Heart left ventricle (tissue), 16 donors: ENCODE data around the gene RNF121. TPM values are rescaled to one million over a fixed set of nuclear protein-coding genes. Genes with fewer than 3 reads are reported as not detected.

Source experiments
- ATAC-seq, 4 donors: fragments of 200-7000 bp; cut with Tn5 transposase; one replicate each; pipeline ENCODE4 v1.9.1; 2020 to 2022; ENCODE audit warnings: moderate library complexity in 4 of 4, mild to moderate bottlenecking in 3 of 4, moderate number of reproducible peaks in 1 of 4
- DNase-seq, 5 donors: peaks; one replicate each; pipeline ENCODE4 v3.0.0-alpha.2; 2020
- H3K27ac ChIP-seq, 12 donors: fragments of 200-600 bp; sonication (generic) in 4 of 12; one replicate each; pipeline versions ENCODE4 v1.5.0 to v1.8.0; 2016 to 2022; ENCODE audit warnings: mild to moderate bottlenecking in 2 of 12
- H3K27me3 ChIP-seq, 9 donors: fragments of 200-600 bp; sonication (generic) in 2 of 9; one replicate each; pipeline versions ENCODE4 v1.5.1 to v1.8.0; 2016 to 2022; ENCODE audit warnings: mild to moderate bottlenecking in 3 of 9
- H3K36me3 ChIP-seq, 9 donors: fragments of 200-600 bp; sonication (generic) in 2 of 9; one replicate each; pipeline versions ENCODE4 v1.5.0 to v1.8.0; 2018 to 2022; ENCODE audit warnings: mild to moderate bottlenecking in 2 of 9
- H3K4me1 ChIP-seq, 12 donors: fragments of 200-600 bp; sonication (generic) in 4 of 12; one replicate each; pipeline versions ENCODE4 v1.5.0 to v1.8.0; 2016 to 2022; ENCODE audit warnings: mild to moderate bottlenecking in 3 of 12
- H3K4me3 ChIP-seq, 12 donors: fragments of 200-600 bp; sonication (generic) in 4 of 12; one replicate each; pipeline versions ENCODE4 v1.5.0 to v1.8.0; 2017 to 2022; ENCODE audit warnings: mild to moderate bottlenecking in 9 of 12, moderate library complexity in 4 of 12
- H3K9me3 ChIP-seq, 12 donors: fragments of 200-600 bp; sonication (generic) in 4 of 12; one replicate each; pipeline versions ENCODE4 v1.5.0 to v1.8.0; 2016 to 2022; ENCODE audit warnings: mild to moderate bottlenecking in 1 of 12
- CTCF ChIP-seq, 12 donors: fragments of 200-600 bp; sonication (generic) in 4 of 12; IDR thresholded peaks; one replicate each; pipeline versions ENCODE4 v1.5.0 to v1.8.0; 2018 to 2022; ENCODE audit warnings: antibody characterized with exemption in 12 of 12, mild to moderate bottlenecking in 5 of 12
- POLR2A ChIP-seq, 2 donors: fragments of 450-650 bp; IDR thresholded peaks; one replicate each; pipeline ENCODE4 v1.6.1; 2017; ENCODE audit warnings: antibody characterized with exemption in 2 of 2, mild to moderate bottlenecking in 2 of 2, moderate library complexity in 2 of 2
- WGBS, 4 donors: extraction: QIAGEN DNeasy Blood & Tissue Kit in 2 of 4; methylation state at CpG; one replicate each; pipeline versions ENCODE4 v1.1.5 to v1.1.7; 2013 to 2018; 5-methylcytosine and 5-hydroxymethylcytosine counted together
- intact Hi-C, 10 donors: fragments of 100-400 bp; cut with DNase I; formaldehyde crosslinking; loops; one replicate each; pipeline versions ENCODE4 v1.11.1 to v1.14.2; 2022
- polyA plus RNA-seq, 2 donors: library from polyadenylated mRNA; stranded (reverse); fragments of 200-250 nt; gene quantifications; one replicate each; pipeline ENCODE4 v1.2.3, GENCODE V29; 2013
- total RNA-seq, 9 donors: library from RNA; depleted of rRNA in 2 of 9; stranded (reverse); fragments of >200 nt in 2 of 9; fragmentation: NEBNext Ultra II Directional in 3 of 9; extraction: Animal tissue kit (Norgen Biotek cat#: 25700) in 3 of 9; gene quantifications; one replicate each; pipeline versions ENCODE4 v1.1.0 to v1.2.4, GENCODE V29; 2016 to 2023
- donor health status: ischemic (EF 13 %, LVEDD 7.1; RV severe dilation, severe dysfunction).
- donor health status: healthy with polysubstance abuse.
- donor health status: DM: no; HTN: yes; CAD: no.
- donor health status: DM: no; HTN: no; CAD: no.
- donor health status: ischemic (EF 25% LVEDD 6.9; RV normal size, moderate dysfunction).
- donor health status: ischemic (EF 25% LVEDD 5.7; RV mildly dilated, moderate dysfunction).
- donor health status: healthy.
- donor health status: DM: yes; HTN: yes; CAD: no.
- donor health status: ischemic (EF 35%, LVEDD 5.7; RV mildly dilated, moderate dysfunction).
- donor health status: nonischemic (EF 11% LVEDD 7.7; RV severe dilation, severe dysfunction).
- donor health status: DM: yes; HTN: yes; CAD: no.
- donor health status: PGD.
- donor health status: ischemic (EF 29% LVEDD 5.4; RV normal size, mild dysfunction).
- donor health status: nonischemic (EF 23%, LVEDD 6.1; RV moderate dilation, normal function).

The RNF121 gene
- total and polyA plus RNA-seq, 11 donors = 8.0 to 45.3 (median 22.0) TPM

GRCh38 chr11:72004515-72005346 is 75.9 kb downstream of the RNF121 start:
- ATAC-seq = no peak

DNA sequence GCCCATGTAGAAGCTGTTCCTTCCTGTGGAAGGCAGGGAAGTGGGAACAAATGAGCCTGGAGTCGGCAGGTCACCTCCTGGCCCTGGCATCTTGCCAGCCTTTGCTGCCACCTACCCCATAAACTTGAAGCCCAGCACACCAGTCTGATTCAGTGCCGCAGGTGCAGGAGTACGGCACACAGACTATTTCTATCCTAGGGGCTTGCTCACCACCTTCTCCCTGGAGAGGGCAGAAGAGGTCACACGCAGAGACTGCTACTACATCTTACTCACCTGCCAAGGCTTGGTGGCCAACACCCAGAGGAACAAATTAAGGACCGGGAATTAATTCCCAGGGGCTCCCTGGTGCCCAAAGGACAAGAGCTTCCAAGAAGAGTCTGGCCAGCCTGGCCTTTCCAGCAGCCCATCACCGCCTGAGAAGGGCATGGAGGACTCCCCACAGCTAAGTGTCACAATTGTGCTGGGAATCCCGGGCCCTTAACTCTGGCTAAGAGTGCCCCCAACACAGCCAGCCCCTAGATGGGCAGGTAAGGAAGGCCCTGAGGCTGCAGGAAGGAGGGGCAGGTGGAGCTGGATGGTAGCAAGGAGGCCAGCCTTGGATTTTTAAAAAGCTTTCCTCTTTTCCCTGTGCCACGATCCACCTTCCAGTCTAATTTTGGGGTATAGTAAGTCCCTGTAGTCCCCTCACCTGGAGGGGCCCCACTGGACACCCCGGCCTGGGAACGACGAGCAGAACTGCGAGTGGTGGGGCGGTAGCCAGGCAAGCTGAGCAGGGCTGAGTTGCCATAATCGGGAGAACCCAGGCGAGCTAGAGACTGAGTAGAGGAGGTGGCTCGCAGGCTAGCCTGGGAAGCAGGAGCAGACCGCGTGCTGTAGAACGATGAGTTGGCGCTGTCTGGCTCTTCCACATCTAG is 76.8 kb downstream of the RNF121 start:
- Histone ChIP-seq H3K9me3 (no peaks in the 10 kb centered on the region), H3K4me1 (peaks cover 0 to 24% (median 2%) of the 10 kb centered on the region in 12 donors), H3K27ac (no peak overlapping the region), H3K4me3 (no peak overlapping the region), H3K27me3 (no peaks in the 10 kb centered on the region), H3K36me3 (peaks cover 6 to 100% (median 97%) of the 10 kb centered on the region in 9 donors)
- DNase-seq = no peak
- ATAC-seq = no peak
- 77 to 81% (median 80%) methylated on average over 18 to 20 of the region's 20 CpGs for WGBS, 4 donors
- intact Hi-C loops = no loop called here
- TF ChIP-seq CTCF (IDR thresholded peaks at IDR 0.05) = no peak
- TF ChIP-seq POLR2A (IDR thresholded peaks at IDR 0.05) = no peak

More at GRCh38 chr11:72004515-72005346, 75.9 kb downstream of the RNF121 start:
- no peak overlapping the region for H3K4me3 ChIP-seq
- no peak overlapping the region for H3K27ac ChIP-seq
- H3K27me3 ChIP-seq = no peaks in the 10 kb centered on the region
- TF ChIP-seq CTCF (IDR thresholded peaks at IDR 0.05) (no peak), POLR2A (IDR thresholded peaks at IDR 0.05) (no peak)
- WGBS, 4 donors = 86 to 90% (median 88%) methylated on average over 15 to 16 of the region's 16 CpGs
- intact Hi-C loops = no loop called here
- no peak for DNase-seq
- H3K9me3 ChIP-seq = no peaks in the 10 kb centered on the region
- H3K4me1 ChIP-seq = peaks cover 0 to 33% (median 8%) of the 10 kb centered on the region in 12 donors
- peaks cover 6 to 100% (median 88%) of the 10 kb centered on the region in 9 donors for H3K36me3 ChIP-seq

- ATAC-seq (no peak), DNase-seq (no peak)
- Histone ChIP-seq H3K4me1 (peaks cover 0 to 21% (median 7%) of the 10 kb centered on the region in 12 donors), H3K27ac (no peak overlapping the region), H3K9me3 (no peaks in the 10 kb centered on the region), H3K4me3 (no peak overlapping the region), H3K36me3 (peaks cover 6 to 100% (median 99%) of the 10 kb centered on the region in 9 donors), H3K27me3 (no peaks in the 10 kb centered on the region)
- WGBS, 4 donors = 73 to 82% (median 75%) methylated on average over 8 of the region's 8 CpGs
- no peak for TF ChIP-seq POLR2A (IDR thresholded peaks at IDR 0.05)
- TF ChIP-seq CTCF (IDR thresholded peaks at IDR 0.05) = no peak
- intact Hi-C loops = no loop called here
These were observed 77.7 kb downstream of the RNF121 start for GRCh38 chr11:72006309-72007088.
